Endometrium (tissue), 2 donors: Measurements from ENCODE around the gene SIK3.

Experiments
- FAIRE-seq: peaks from 2 replicates; lab custom pipeline; 2012; peaks lifted over from hg19 to GRCh38; lab: Jason Lieb, UNC
- donor health status: control.
- donor health status: control.

Gene SIK3

DNA sequence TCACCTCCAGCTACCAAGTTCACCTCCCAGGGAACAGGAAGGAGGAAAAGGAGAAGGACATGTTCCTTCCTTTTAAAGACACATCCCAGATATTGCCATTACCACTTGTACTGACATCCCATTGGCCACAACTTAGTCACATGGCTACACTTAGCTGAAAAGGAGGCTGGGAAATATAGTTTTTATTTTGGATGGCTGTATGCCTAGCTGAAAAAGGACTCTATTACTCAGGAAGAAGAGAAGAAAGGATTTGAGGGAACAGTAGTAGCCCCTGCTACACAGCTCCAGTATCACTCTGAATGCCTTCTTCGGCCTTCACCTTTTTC, 304.5 kb downstream of the SIK3 start:
- FAIRE-seq = no peak
